H1 (cell line): ENCODE data around the gene CST8. TPM values are rescaled to one million over a fixed set of nuclear protein-coding genes. Genes with fewer than 3 reads are reported as not detected.

Experiments used
- ASH2L ChIP-seq: fragments of 200-600, 300-600 bp; sonication (generic); IDR thresholded peaks from one replicate; pipeline ENCODE4 v1.7.1; 2017; ENCODE audit warnings: low read length
- BACH1 ChIP-seq: IDR thresholded peaks from 2 replicates; pipeline ENCODE4 v1.6.1; 2012; ENCODE audit warnings: low read length, improper control_type of control experiment
- CHD7 ChIP-seq: fragments of 300-600 bp; sonication (generic); IDR thresholded peaks from 2 replicates; pipeline ENCODE4 v1.7.1; 2012; ENCODE audit warnings: low read length, moderate library complexity, mild to moderate bottlenecking, inconsistent platforms; ENCODE audit not compliant: insufficient replicate concordance
- E2F6 ChIP-seq: IDR thresholded peaks from 2 replicates; pipeline ENCODE4 v1.6.1; 2012; ENCODE audit warnings: inconsistent platforms
- EGR1 ChIP-seq: IDR thresholded peaks from 2 replicates; pipeline ENCODE4 v1.6.1; 2011; ENCODE audit warnings: low read depth, low read length, borderline replicate concordance
- FOSL1 ChIP-seq: IDR thresholded peaks from 2 replicates; pipeline ENCODE4 v1.6.1; 2011; ENCODE audit warnings: mild to moderate bottlenecking, low read depth, low read length, moderate library complexity; ENCODE audit not compliant: insufficient read depth
- JUN ChIP-seq: IDR thresholded peaks from 2 replicates; pipeline ENCODE4 v1.6.1; 2011; ENCODE audit warnings: low read depth, mild to moderate bottlenecking, improper control_type of control experiment, low read length
- JUND ChIP-seq: IDR thresholded peaks from 2 replicates; pipeline ENCODE4 v1.6.1; 2011; ENCODE audit warnings: mild to moderate bottlenecking, improper control_type of control experiment, low read length
- NANOG ChIP-seq: IDR thresholded peaks from 2 replicates; pipeline ENCODE4 v1.6.1; 2011; ENCODE audit warnings: low read length, low read depth, mild to moderate bottlenecking, inconsistent platforms; ENCODE audit not compliant: insufficient read depth, poor library complexity, severe bottlenecking
- SRF ChIP-seq: IDR thresholded peaks from 2 replicates; pipeline ENCODE4 v1.6.1; 2011; ENCODE audit warnings: mild to moderate bottlenecking, low read depth, low read length, moderate library complexity
- polyA plus RNA-seq, 7 experiments: library from polyadenylated mRNA; depleted of rRNA in 3 of 7; stranded (reverse) in 5 of 7; unstranded in 2 of 7; fragments of >200 nt in 5 of 7; fragments of 200-250 nt in 2 of 7; gene quantifications; 1 replicate in 5 of 7; 2 replicates in 1 of 7; 4 replicates in 1 of 7; pipeline versions ENCODE4 v1.2.1 to v1.2.3, GENCODE V29; 2011 to 2013; ENCODE audit warnings: missing spikeins in 2 of 7, mixed read lengths in 2 of 7
- total RNA-seq: library from RNA; stranded (reverse); fragmentation: NEBNext Ultra II Directional; extraction: Animal tissue kit (Norgen Biotek cat#: 25700); gene quantifications from 2 replicates; pipeline ENCODE4 v1.2.1, GENCODE V29; 2021

The CST8 gene
- total and polyA plus RNA-seq, 2 of the 8 experiments (the other 6 are each of a cell fraction or from before 2014, with no cell fraction given): not detected

- TF ChIP-seq CHD7: no peak
- no peak for TF ChIP-seq E2F6
- TF ChIP-seq NANOG: no peak
- TF ChIP-seq EGR1: no peak
- TF ChIP-seq JUND: no peak
- TF ChIP-seq FOSL1: no peak
- no peak for TF ChIP-seq JUN
- no peak for TF ChIP-seq ASH2L
- TF ChIP-seq SRF: no peak
- TF ChIP-seq BACH1: no peak
Measured at GRCh38 chr20:23537030-23537429, 46.1 kb downstream of the CST8 start (continued).
